Measurements from ENCODE around the gene CORO6.
A peak's percentile ranks its signal among the peaks of the same experiment; 100 is the strongest.

CORO6 gene

DNA sequence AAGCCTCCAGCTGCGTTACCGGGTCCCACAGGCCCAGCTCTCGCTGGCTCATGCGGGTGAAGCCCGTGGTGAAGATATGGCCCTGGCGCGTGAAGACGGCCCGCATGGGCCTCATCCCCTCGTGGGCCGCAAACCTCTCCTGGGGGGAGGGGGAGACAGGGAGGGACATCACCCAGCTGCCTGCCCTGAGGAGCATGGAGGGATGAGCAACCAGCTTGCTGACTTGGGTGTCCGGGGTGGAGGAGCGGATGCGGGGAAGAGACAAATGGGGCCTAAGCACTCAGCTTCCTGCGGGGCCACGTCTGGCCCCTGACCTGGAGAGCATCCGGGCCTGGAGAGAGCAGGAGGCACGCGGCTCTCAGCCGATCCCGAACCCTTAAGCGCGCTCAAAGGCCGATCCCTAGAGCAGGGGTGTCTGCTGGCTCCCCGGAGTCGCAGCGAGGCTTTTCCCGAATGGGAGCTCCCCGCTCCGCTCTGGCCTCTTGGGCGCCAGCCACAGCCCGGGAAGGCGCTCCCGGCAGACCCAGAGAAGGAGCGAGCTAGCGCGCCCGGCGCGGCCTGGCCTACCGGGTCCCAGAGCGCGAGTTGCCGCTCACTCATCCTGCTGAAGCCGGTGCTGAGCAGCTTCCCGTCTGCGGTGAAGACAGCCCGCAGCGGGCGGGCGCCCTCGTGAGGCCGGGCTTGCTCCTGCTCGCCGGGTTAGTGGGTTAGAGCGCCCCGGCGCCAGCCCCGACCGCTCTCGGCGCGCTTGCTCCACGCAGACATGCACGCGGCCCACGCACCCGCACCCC lies 5.0 kb downstream of the CORO6 start:
- Histone ChIP-seq H3K4me2 (ENCODE audit: low read depth, low read length) (peak overlapping the region; percentile 99), H3K9me2 (replicated peaks; ENCODE audit: insufficient read depth, low read length) (no peaks in the 10 kb centered on the region), H3K79me2 (ENCODE audit: low read length) (no peaks in the 10 kb centered on the region), H3K9me3 (replicated peaks; ENCODE audit: insufficient read depth, low read length) (no peaks in the 10 kb centered on the region), H3K4me1 (ENCODE audit: low read length) (peaks cover 44% of the 10 kb centered on the region), H3F3A (ENCODE audit: insufficient read depth, low read length) (peaks cover 15% of the 10 kb centered on the region; the same call in 1 of the 2 replicates), H3K36me3 (replicated peaks; ENCODE audit: insufficient read depth, low read length) (no peaks in the 10 kb centered on the region), H4K20me1 (ENCODE audit: insufficient read depth, low read length) (no peaks in the 10 kb centered on the region), H3K4me3 (ENCODE audit: low read length) (peak overlapping the region; percentile 78), H3K27me3 (replicated peaks; ENCODE audit: insufficient read depth, low read length) (peaks cover 11% of the 10 kb centered on the region), H3K9ac (ENCODE audit: low read length) (peak overlapping the region; percentile 92), H3K27ac (ENCODE audit: low read length) (peak overlapping the region; percentile 68; the same call in 1 of the 2 replicates), H2AFZ (ENCODE audit: low read length) (peak overlapping the region; percentile 89)
- TF ChIP-seq, protein P1, sequence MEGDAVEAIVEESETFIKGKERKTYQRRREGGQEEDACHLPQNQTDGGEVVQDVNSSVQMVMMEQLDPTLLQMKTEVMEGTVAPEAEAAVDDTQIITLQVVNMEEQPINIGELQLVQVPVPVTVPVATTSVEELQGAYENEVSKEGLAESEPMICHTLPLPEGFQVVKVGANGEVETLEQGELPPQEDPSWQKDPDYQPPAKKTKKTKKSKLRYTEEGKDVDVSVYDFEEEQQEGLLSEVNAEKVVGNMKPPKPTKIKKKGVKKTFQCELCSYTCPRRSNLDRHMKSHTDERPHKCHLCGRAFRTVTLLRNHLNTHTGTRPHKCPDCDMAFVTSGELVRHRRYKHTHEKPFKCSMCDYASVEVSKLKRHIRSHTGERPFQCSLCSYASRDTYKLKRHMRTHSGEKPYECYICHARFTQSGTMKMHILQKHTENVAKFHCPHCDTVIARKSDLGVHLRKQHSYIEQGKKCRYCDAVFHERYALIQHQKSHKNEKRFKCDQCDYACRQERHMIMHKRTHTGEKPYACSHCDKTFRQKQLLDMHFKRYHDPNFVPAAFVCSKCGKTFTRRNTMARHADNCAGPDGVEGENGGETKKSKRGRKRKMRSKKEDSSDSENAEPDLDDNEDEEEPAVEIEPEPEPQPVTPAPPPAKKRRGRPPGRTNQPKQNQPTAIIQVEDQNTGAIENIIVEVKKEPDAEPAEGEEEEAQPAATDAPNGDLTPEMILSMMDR (IDR thresholded peaks at IDR 0.05; ENCODE audit: low read length), result peak; percentile 89
- no peak for TF ChIP-seq EZH2 (optimal IDR thresholded peaks at IDR 0.05; ENCODE audit: low read depth, low read length)
- peak; percentile 90 for DNase-seq

DNA sequence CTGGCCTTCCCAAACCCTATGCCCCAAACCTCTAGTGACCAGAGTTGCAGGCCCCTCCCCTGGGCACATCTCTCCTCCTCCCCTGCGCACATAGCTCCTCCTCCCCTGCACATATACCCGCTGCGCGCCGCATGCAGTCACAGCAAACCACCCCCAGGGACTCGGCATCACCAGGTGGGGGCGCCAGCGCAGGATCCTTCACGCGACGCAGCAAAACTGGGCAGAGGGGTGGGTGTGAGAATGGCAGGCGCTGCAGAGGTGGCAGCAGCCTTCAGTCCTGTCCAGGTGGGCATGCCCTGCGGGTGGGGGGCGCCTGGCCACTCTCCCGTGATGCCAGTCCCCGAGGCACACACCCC lies 5.6 kb downstream of the CORO6 start:
- Histone ChIP-seq H2AFZ (ENCODE audit: low read length) (peak overlapping the region; percentile 89), H3K27me3 (replicated peaks; ENCODE audit: insufficient read depth, low read length) (peaks cover 11% of the 10 kb centered on the region), H3K9me2 (replicated peaks; ENCODE audit: insufficient read depth, low read length) (no peaks in the 10 kb centered on the region), H3K9ac (ENCODE audit: low read length) (peak overlapping the region; percentile 92), H3K27ac (ENCODE audit: low read length) (peak overlapping the region; percentile 68; the same call in 1 of the 2 replicates), H3K4me1 (ENCODE audit: low read length) (peaks cover 44% of the 10 kb centered on the region), H3K4me2 (ENCODE audit: low read depth, low read length) (peak overlapping the region; percentile 99), H4K20me1 (ENCODE audit: insufficient read depth, low read length) (no peaks in the 10 kb centered on the region), H3K4me3 (ENCODE audit: low read length) (peak overlapping the region; percentile 78), H3K9me3 (replicated peaks; ENCODE audit: insufficient read depth, low read length) (no peaks in the 10 kb centered on the region), H3K36me3 (replicated peaks; ENCODE audit: insufficient read depth, low read length) (no peaks in the 10 kb centered on the region), H3F3A (ENCODE audit: insufficient read depth, low read length) (peaks cover 12% of the 10 kb centered on the region; the same call in 1 of the 2 replicates), H3K79me2 (ENCODE audit: low read length) (no peaks in the 10 kb centered on the region)
- DNase-seq, result peak; percentile 94
- TF ChIP-seq, protein P1 (IDR thresholded peaks at IDR 0.05; ENCODE audit: low read length), result peak; percentile 94
- no peak for TF ChIP-seq EZH2 (optimal IDR thresholded peaks at IDR 0.05; ENCODE audit: low read depth, low read length)

DNA sequence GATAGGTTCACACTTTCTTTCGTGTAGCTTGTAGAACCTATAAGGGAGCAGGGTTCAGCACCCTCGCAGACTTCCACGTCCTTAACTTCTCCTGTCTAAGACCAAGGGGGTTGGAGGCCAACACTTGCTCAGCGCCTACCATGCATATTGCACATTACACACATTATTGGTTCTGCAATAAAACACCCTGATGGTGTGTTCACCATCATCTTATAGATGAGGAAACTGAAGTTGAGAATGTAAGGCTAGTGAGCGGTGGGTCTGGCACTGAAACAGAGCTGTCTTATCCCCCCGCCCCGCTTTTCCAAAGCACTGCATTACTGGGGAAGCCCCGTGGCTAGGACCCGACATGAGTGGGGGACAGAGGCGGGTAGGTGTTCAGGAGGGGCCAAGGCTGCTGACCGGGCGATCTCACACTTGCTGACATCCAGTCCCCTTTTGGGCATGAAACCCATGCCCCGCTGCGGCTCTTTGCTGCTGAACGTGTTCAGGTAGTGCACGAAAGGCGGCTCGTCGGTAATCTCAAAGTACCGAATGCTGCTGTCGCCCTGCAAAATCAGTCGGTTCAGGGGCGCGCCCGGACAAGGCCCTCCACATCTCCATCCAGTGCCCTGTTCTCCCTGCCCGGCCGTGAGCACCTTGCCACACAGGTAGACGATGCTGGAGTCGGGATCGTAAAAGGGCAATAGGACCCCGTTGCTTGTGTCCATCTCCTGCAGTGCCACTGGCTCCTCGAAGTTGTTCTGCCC lies 6.2 kb downstream of the CORO6 start:
- H2AFZ ChIP-seq (ENCODE audit: low read length), result no peak overlapping the region
- no peaks in the 10 kb centered on the region for H3K36me3 ChIP-seq (replicated peaks; ENCODE audit: insufficient read depth, low read length)
- TF ChIP-seq EZH2 (optimal IDR thresholded peaks at IDR 0.05; ENCODE audit: low read depth, low read length) (no peak), EZH2phosphoT487 (IDR thresholded peaks at IDR 0.05; ENCODE audit: low read length) (no peak)
- TF ChIP-seq, protein P1 (IDR thresholded peaks at IDR 0.05; ENCODE audit: low read length), result no peak
- H3K9me3 ChIP-seq (replicated peaks; ENCODE audit: insufficient read depth, low read length), result no peaks in the 10 kb centered on the region
- peaks cover 40% of the 10 kb centered on the region for H3K4me1 ChIP-seq (ENCODE audit: low read length)
- no peaks in the 10 kb centered on the region for H4K20me1 ChIP-seq (ENCODE audit: insufficient read depth, low read length)
- DNase-seq, result no peak
- H3K9me2 ChIP-seq (replicated peaks; ENCODE audit: insufficient read depth, low read length), result no peaks in the 10 kb centered on the region
- peak overlapping the region; percentile 99; the same call in 1 of the 2 replicates for H3K4me2 ChIP-seq (ENCODE audit: low read depth, low read length)
- no peak overlapping the region for H3K27ac ChIP-seq (ENCODE audit: low read length)
- H3K27me3 ChIP-seq (replicated peaks; ENCODE audit: insufficient read depth, low read length), result peaks cover 11% of the 10 kb centered on the region
- H3K79me2 ChIP-seq (ENCODE audit: low read length), result no peaks in the 10 kb centered on the region
- H3K9ac ChIP-seq (ENCODE audit: low read length), result no peak overlapping the region
- H3K4me3 ChIP-seq (ENCODE audit: low read length), result peak overlapping the region; percentile 46; the same call in 1 of the 2 replicates
- H3F3A ChIP-seq (ENCODE audit: insufficient read depth, low read length), result peaks cover 11% of the 10 kb centered on the region; the same call in 1 of the 2 replicates
